Activated CD8-positive, alpha-beta memory T cell treated with anti-CD3 and anti-CD28 coated beads, Interleukin-2, amount 10 ng/mL, durations not matched to agents 7 days and 5 days (primary cell): ENCODE results near the gene TLCD1. TPM values are rescaled to one million over a fixed set of nuclear protein-coding genes. Genes with fewer than 3 reads are reported as not detected.

Experiments used
- total RNA-seq, 2 experiments: library from RNA; stranded (reverse); gene quantifications; one replicate each; pipeline ENCODE4 v1.2.3, GENCODE V29; 2021

The TLCD1 gene
- total RNA-seq, 2 experiments from 2014 or later, result 3.2 to 5.6 TPM

Other genes starting within 250 kb of the TLCD1 start
- gene FOXN1, start 219.9 kb downstream of the TLCD1 start, total RNA-seq, result not detected
- 10 to 100 TPM; 41.2 to 59.0 TPM for gene UNC119, start 173.6 kb downstream of the TLCD1 start, total RNA-seq
- gene PIGS, start 154.7 kb downstream of the TLCD1 start, total RNA-seq, result 10 to 100 TPM; 61.0 to 66.2 TPM
- 10 to 100 TPM; 36.9 to 52.0 TPM for gene ALDOC, start 149.3 kb downstream of the TLCD1 start, total RNA-seq
- gene SPAG5, start 127.2 kb downstream of the TLCD1 start, total RNA-seq, result 100 to 1,000 TPM; 151 to 197 TPM
- gene RSKR, start 112.0 kb downstream of the TLCD1 start, total RNA-seq, result 10 to 100 TPM; 25.4 to 28.2 TPM
- 100 to 1,000 TPM; 163 to 186 TPM for gene BLTP2, start 81.1 kb downstream of the TLCD1 start, total RNA-seq
- 10 to 100 TPM; 45.9 to 48.9 TPM for gene SDF2, start 64.3 kb downstream of the TLCD1 start, total RNA-seq
- 10 to 100 TPM; 64.7 to 81.2 TPM for gene SUPT6H, start 64.0 kb downstream of the TLCD1 start, total RNA-seq
- 1 to 10 TPM; 6.1 to 9.0 TPM for gene PROCA1, start 14.3 kb downstream of the TLCD1 start, total RNA-seq
- gene RAB34, start 8.4 kb downstream of the TLCD1 start, total RNA-seq, result 1 to 10 TPM; 5.6 to 8.3 TPM
- 1,000 to 10,000 TPM; 1,823 to 1,960 TPM for gene RPL23A, start 6.2 kb downstream of the TLCD1 start, total RNA-seq
- gene NEK8, start 2.6 kb upstream of the TLCD1 start, total RNA-seq, result 1 to 10 TPM; 3.6 to 5.1 TPM
- 100 to 1,000 TPM in 1 of 2 experiments, 10 to 100 TPM in 1; 60.1 to 107 TPM for gene TRAF4, start 17.8 kb upstream of the TLCD1 start, total RNA-seq
- 10 to 100 TPM; 14.5 to 19.6 TPM for gene FAM222B, start 116.6 kb upstream of the TLCD1 start, total RNA-seq
- 10 to 100 TPM; 46.1 to 50.6 TPM for gene ERAL1, start 128.8 kb upstream of the TLCD1 start, total RNA-seq
- gene FLOT2, start 171.5 kb upstream of the TLCD1 start, total RNA-seq, result 100 to 1,000 TPM; 143 to 191 TPM
- 10 to 100 TPM; 23.1 to 25.9 TPM for gene DHRS13, start 176.8 kb upstream of the TLCD1 start, total RNA-seq
- 10 to 100 TPM; 79.5 to 85.8 TPM for gene PHF12, start 225.3 kb upstream of the TLCD1 start, total RNA-seq